Uterus (tissue), 4 donors: ENCODE results near the gene MSX2. TPM values are rescaled to one million over a fixed set of nuclear protein-coding genes. Genes with fewer than 3 reads are reported as not detected.

ENCODE experiments used
- DNase-seq, 2 donors: peaks; one replicate each; pipeline ENCODE4 v3.0.0-alpha.2; 2019 to 2020
- H3K27ac ChIP-seq, 2 donors: fragments of 200-600 bp; sonication (generic); 1 replicate in 1 of 2; 2 replicates in 1 of 2; pipeline ENCODE4 v1.5.1; 2016 to 2018
- H3K27me3 ChIP-seq, 2 donors: fragments of 200-600 bp; sonication (generic); one replicate each; pipeline ENCODE4 v1.5.1; 2018 to 2019; ENCODE audit warnings: control low read depth in 1 of 2
- H3K36me3 ChIP-seq, 2 donors: fragments of 200-600 bp; sonication (generic); one replicate each; pipeline ENCODE4 v1.5.1; 2019; ENCODE audit warnings: control low read depth in 1 of 2
- H3K4me1 ChIP-seq, 2 donors: fragments of 200-600 bp; sonication (generic); one replicate each; pipeline ENCODE4 v1.5.1; 2018 to 2019; ENCODE audit warnings: control low read depth in 1 of 2
- H3K4me3 ChIP-seq, 2 donors: fragments of 200-600 bp; sonication (generic); 1 replicate in 1 of 2; 2 replicates in 1 of 2; pipeline ENCODE4 v1.5.1; 2018 to 2019; ENCODE audit warnings: mild to moderate bottlenecking in 1 of 2
- H3K9me3 ChIP-seq, 2 donors: fragments of 200-600 bp; sonication (generic); one replicate each; pipeline ENCODE4 v1.5.1; 2019; ENCODE audit warnings: control low read depth in 1 of 2
- POLR2A ChIP-seq, 2 donors: fragments of 450-650 bp; IDR thresholded peaks; one replicate each; pipeline ENCODE4 v1.6.1; 2016; ENCODE audit warnings: antibody characterized with exemption in 2 of 2, mild to moderate bottlenecking in 1 of 2, moderate library complexity in 1 of 2
- intact Hi-C: fragments of 100-400 bp; cut with DNase I; formaldehyde crosslinking; loops from one replicate; pipeline ENCODE4 v1.15.1; 2023; ENCODE audit warnings: low total_unique reads
- total RNA-seq, 4 donors: library from RNA; depleted of rRNA in 3 of 4; stranded (reverse); fragments of >200 nt in 3 of 4; gene quantifications; one replicate each; pipeline versions ENCODE4 v1.1.0 to v1.2.4, GENCODE V29; 2014 to 2023
- TF ChIP-seq, protein P1 (sequence below), 4 experiments: fragments of 200-600 bp in 2 of 4; fragments of 450-650 bp in 2 of 4; sonication (generic) in 2 of 4; IDR thresholded peaks; one replicate each; pipeline ENCODE4 v1.5.1; 2016 to 2019; ENCODE audit warnings: antibody characterized with exemption in 4 of 4, mild to moderate bottlenecking in 2 of 4, moderate library complexity in 1 of 4
- donor health status: DM: yes; HTN: yes; CAD: no.

The MSX2 gene
- total RNA-seq, 4 donors from 2014 or later: 0.37 to 7.5 TPM; not detected in 2

DNA sequence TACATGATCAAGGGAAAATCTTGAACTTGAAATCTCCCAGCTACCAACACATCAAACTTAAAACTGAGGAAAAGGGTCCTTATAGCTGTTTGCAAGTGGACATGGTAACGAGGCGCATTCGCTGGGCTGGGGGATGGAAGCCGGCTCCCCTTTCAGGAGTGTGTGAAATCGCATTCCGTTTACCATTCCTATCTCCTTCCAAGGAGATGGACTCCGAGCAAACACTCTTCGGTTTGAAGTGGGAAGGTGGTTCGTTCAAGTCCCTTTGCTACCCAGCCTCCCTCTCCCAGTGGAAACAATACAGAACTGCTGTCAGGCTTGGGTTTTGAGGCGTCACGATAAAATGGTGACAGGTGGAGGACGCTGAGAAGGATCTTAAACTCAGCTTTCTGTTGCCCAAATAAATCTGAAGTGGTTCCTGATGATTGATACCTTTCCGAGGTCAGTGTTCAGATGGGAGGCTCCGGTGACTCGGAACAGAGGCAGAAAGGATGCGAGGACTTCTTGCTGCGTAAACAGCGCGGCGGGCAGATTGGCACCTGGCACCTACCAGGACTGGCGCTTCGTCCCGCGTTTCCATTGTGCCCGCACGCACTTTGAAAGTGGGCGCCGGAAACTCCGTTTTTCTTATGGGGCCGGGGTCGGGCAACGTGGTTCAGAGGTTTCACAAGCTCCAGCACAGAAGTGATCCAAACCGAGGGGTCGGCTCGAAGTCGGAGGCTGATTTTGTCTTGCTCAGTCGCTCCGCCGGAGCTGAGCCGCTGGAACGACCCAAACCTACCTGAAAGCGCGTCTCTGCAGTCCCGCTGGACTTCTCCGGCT lies 7.0 kb downstream of the MSX2 start:
- no peaks in the 10 kb centered on the region for H3K36me3 ChIP-seq
- H3K9me3 ChIP-seq: no peaks in the 10 kb centered on the region
- TF ChIP-seq, protein P1, sequence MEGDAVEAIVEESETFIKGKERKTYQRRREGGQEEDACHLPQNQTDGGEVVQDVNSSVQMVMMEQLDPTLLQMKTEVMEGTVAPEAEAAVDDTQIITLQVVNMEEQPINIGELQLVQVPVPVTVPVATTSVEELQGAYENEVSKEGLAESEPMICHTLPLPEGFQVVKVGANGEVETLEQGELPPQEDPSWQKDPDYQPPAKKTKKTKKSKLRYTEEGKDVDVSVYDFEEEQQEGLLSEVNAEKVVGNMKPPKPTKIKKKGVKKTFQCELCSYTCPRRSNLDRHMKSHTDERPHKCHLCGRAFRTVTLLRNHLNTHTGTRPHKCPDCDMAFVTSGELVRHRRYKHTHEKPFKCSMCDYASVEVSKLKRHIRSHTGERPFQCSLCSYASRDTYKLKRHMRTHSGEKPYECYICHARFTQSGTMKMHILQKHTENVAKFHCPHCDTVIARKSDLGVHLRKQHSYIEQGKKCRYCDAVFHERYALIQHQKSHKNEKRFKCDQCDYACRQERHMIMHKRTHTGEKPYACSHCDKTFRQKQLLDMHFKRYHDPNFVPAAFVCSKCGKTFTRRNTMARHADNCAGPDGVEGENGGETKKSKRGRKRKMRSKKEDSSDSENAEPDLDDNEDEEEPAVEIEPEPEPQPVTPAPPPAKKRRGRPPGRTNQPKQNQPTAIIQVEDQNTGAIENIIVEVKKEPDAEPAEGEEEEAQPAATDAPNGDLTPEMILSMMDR (IDR thresholded peaks at IDR 0.05): no peak
- TF ChIP-seq POLR2A (IDR thresholded peaks at IDR 0.05): no peak
- no peak for DNase-seq
- H3K27me3 ChIP-seq: peaks cover 0 to 40% of the 10 kb centered on the region in 2 donors
- H3K4me3 ChIP-seq: no peak overlapping the region
- H3K4me1 ChIP-seq: peaks cover 0 to 6% of the 10 kb centered on the region in 2 donors
- intact Hi-C loops: no loop called here
- no peak overlapping the region for H3K27ac ChIP-seq

- TF ChIP-seq POLR2A (IDR thresholded peaks at IDR 0.05): no peak
- TF ChIP-seq, protein P1 (IDR thresholded peaks at IDR 0.05): no peak
- Histone ChIP-seq H3K27me3 (peaks cover 0 to 48% of the 10 kb centered on the region in 2 donors), H3K4me1 (peaks cover 0 to 6% of the 10 kb centered on the region in 2 donors), H3K36me3 (no peaks in the 10 kb centered on the region), H3K9me3 (no peaks in the 10 kb centered on the region), H3K27ac (no peak overlapping the region), H3K4me3 (no peak overlapping the region)
- no peak for DNase-seq
- intact Hi-C loops: no loop called here
Measured at GRCh38 chr5:174732036-174733020, 7.9 kb downstream of the MSX2 start.

GRCh38 chr5:174733091-174733690 lies 8.8 kb downstream of the MSX2 start:
- H3K9me3 ChIP-seq: no peaks in the 10 kb centered on the region
- intact Hi-C loops: no loop called here
- no peak overlapping the region for H3K27ac ChIP-seq
- H3K4me1 ChIP-seq: peaks cover 0 to 6% of the 10 kb centered on the region in 2 donors
- no peaks in the 10 kb centered on the region for H3K36me3 ChIP-seq
- no peak overlapping the region for H3K4me3 ChIP-seq
- TF ChIP-seq, protein P1 (IDR thresholded peaks at IDR 0.05): no peak
- DNase-seq: no peak
- peaks cover 0 to 49% of the 10 kb centered on the region in 2 donors for H3K27me3 ChIP-seq

GRCh38 chr5:174733836-174734235 lies 9.5 kb downstream of the MSX2 start:
- Histone ChIP-seq H3K4me1 (peaks cover 0 to 6% of the 10 kb centered on the region in 2 donors), H3K4me3 (no peak overlapping the region), H3K27ac (no peak overlapping the region), H3K27me3 (peaks cover 0 to 49% of the 10 kb centered on the region in 2 donors), H3K9me3 (no peaks in the 10 kb centered on the region), H3K36me3 (no peaks in the 10 kb centered on the region)
- DNase-seq: no peak
- intact Hi-C loops: no loop called here
- TF ChIP-seq, protein P1 (IDR thresholded peaks at IDR 0.05): no peak
- TF ChIP-seq POLR2A (IDR thresholded peaks at IDR 0.05): no peak
